GM23338 (cell line): ENCODE measurements around the gene AP1G1. TPM values are rescaled to one million over a fixed set of nuclear protein-coding genes. Genes with fewer than 3 reads are reported as not detected.

Experiments used
- ATAC-seq: fragments of 200-7000 bp; cut with Tn5 transposase; 3 replicates; pipeline ENCODE4 v1.9.1; 2020
- DNase-seq: peaks from one replicate; pipeline ENCODE4 v3.0.0-alpha.2; 2015; ENCODE audit warnings: low spot score
- H2AFZ ChIP-seq: fragments of 200-600 bp; sonication (generic); 2 replicates; pipeline ENCODE4 v1.8.0; 2016; ENCODE audit warnings: antibody characterized with exemption, mild to moderate bottlenecking, moderate library complexity
- H3F3A ChIP-seq: fragments of 200-600 bp; sonication (generic); replicated peaks from 2 replicates; pipeline ENCODE4 v1.8.0; 2017; ENCODE audit warnings: antibody characterized with exemption, mixed run types, low read depth
- H3K27ac ChIP-seq: fragments of 200-600 bp; sonication (generic); 2 replicates; pipeline ENCODE4 v1.6.1; 2016; ENCODE audit warnings: low read depth
- H3K27me3 ChIP-seq: fragments of 200-600 bp; sonication (generic); 2 replicates; pipeline ENCODE4 v1.8.0; 2016; ENCODE audit warnings: mild to moderate bottlenecking, mixed run types, moderate library complexity; ENCODE audit not compliant: insufficient read depth
- H3K36me3 ChIP-seq: fragments of 200-600 bp; sonication (generic); 2 replicates; pipeline ENCODE4 v1.8.0; 2016; ENCODE audit warnings: mild to moderate bottlenecking; ENCODE audit not compliant: insufficient read depth
- H3K4me1 ChIP-seq: fragments of 200-600 bp; sonication (generic); 2 replicates; pipeline ENCODE4 v1.8.0; 2016; ENCODE audit warnings: mild to moderate bottlenecking, moderate library complexity; ENCODE audit not compliant: insufficient read depth
- H3K4me2 ChIP-seq: fragments of 200-600 bp; sonication (generic); 2 replicates; pipeline ENCODE4 v1.7.1; 2017; ENCODE audit warnings: mixed run types
- H3K4me3 ChIP-seq: fragments of 200-600 bp; sonication (generic); 2 replicates; pipeline ENCODE4 v1.6.1; 2016; ENCODE audit warnings: mixed run types
- H3K79me2 ChIP-seq: fragments of 200-600 bp; sonication (generic); replicated peaks from 2 replicates; pipeline ENCODE4 v1.8.0; 2017; ENCODE audit warnings: mild to moderate bottlenecking; ENCODE audit not compliant: insufficient read depth
- H3K9me2 ChIP-seq: fragments of 200-600 bp; sonication (generic); 2 replicates; pipeline ENCODE4 v1.8.0; 2017; ENCODE audit not compliant: insufficient read depth
- H4K20me1 ChIP-seq: fragments of 200-600 bp; sonication (generic); replicated peaks from 2 replicates; pipeline ENCODE4 v1.8.0; 2017; ENCODE audit warnings: mild to moderate bottlenecking; ENCODE audit not compliant: insufficient read depth
- H3K27ac Mint-ChIP-seq: 2 replicates; pipeline ENCODE4 v1.8.0; 2020; ENCODE audit warnings: inconsistent platforms, mild to moderate bottlenecking, moderate library complexity, mixed read lengths
- H3K27me3 Mint-ChIP-seq: 3 replicates; pipeline ENCODE4 v1.8.0; 2022; ENCODE audit warnings: low read depth, mild to moderate bottlenecking, moderate library complexity, mixed read lengths, inconsistent platforms; ENCODE audit not compliant: insufficient read depth, poor library complexity
- H3K36me3 Mint-ChIP-seq: 3 replicates; pipeline ENCODE4 v1.8.0; 2021; ENCODE audit warnings: low read depth, mild to moderate bottlenecking, inconsistent platforms, moderate library complexity, mixed read lengths
- H3K4me1 Mint-ChIP-seq: 3 replicates; pipeline ENCODE4 v1.8.0; 2020; ENCODE audit warnings: mild to moderate bottlenecking, inconsistent platforms, mixed read lengths
- H3K4me3 Mint-ChIP-seq: 3 replicates; pipeline ENCODE4 v1.8.0; 2021; ENCODE audit warnings: moderate library complexity, mild to moderate bottlenecking, inconsistent platforms, mixed read lengths
- H3K9me3 Mint-ChIP-seq: 3 replicates; pipeline ENCODE4 v1.8.0; 2020; ENCODE audit warnings: moderate library complexity, mild to moderate bottlenecking, inconsistent platforms, mixed read lengths
- CREB1 ChIP-seq: fragments of 250-450 bp; sonication (Bioruptor Pico); IDR thresholded peaks from 2 replicates; pipeline ENCODE4 v1.5.0; 2020; ENCODE audit warnings: low read depth, mild to moderate bottlenecking, moderate library complexity
- ETS1 ChIP-seq: IDR thresholded peaks from 2 replicates; pipeline ENCODE4 v1.6.1; 2016; ENCODE audit warnings: antibody characterized with exemption
- EZH2 ChIP-seq: fragments of 200-600 bp; sonication (generic); IDR thresholded peaks from one replicate; pipeline ENCODE4 v1.8.0; 2017; ENCODE audit warnings: antibody characterized with exemption, mild to moderate bottlenecking, low read depth; ENCODE audit not compliant: unreplicated experiment
- EZH2phosphoT487 ChIP-seq: fragments of 200-600 bp; sonication (generic); IDR thresholded peaks from one replicate; pipeline ENCODE4 v1.8.1; 2018; ENCODE audit warnings: antibody characterized with exemption; ENCODE audit not compliant: unreplicated experiment
- JUNB ChIP-seq: IDR thresholded peaks from one replicate; pipeline ENCODE4 v1.6.1; 2016; ENCODE audit warnings: antibody characterized with exemption; ENCODE audit not compliant: unreplicated experiment
- NANOG ChIP-seq: IDR thresholded peaks from 2 replicates; pipeline ENCODE4 v1.6.1; 2016; ENCODE audit warnings: antibody characterized with exemption, borderline replicate concordance
- POLR2AphosphoS5 ChIP-seq: IDR thresholded peaks from 2 replicates; pipeline ENCODE4 v1.6.1; 2016; ENCODE audit warnings: antibody characterized with exemption, low read depth
- STAT1 ChIP-seq: IDR thresholded peaks from one replicate; pipeline ENCODE4 v1.6.1; 2016; ENCODE audit warnings: antibody characterized with exemption; ENCODE audit not compliant: unreplicated experiment
- ZNF114 ChIP-seq: fragments of 250-450 bp; sonication (Bioruptor Pico); IDR thresholded peaks from 2 replicates; pipeline ENCODE4 v1.5.0; 2020; ENCODE audit warnings: mild to moderate bottlenecking, moderate library complexity
- ZNF331 ChIP-seq: fragments of 250-450 bp; sonication (Bioruptor Pico); IDR thresholded peaks from 2 replicates; pipeline ENCODE4 v1.5.0; 2020; ENCODE audit warnings: low read depth, mild to moderate bottlenecking, moderate library complexity
- ZNF462 ChIP-seq: fragments of 250-450 bp; sonication (Bioruptor Pico); IDR thresholded peaks from 2 replicates; pipeline ENCODE4 v1.5.0; 2020; ENCODE audit warnings: mild to moderate bottlenecking, moderate library complexity
- polyA plus RNA-seq: library from polyadenylated mRNA; unstranded; fragments of >200 nt; fragmentation: Nextera tagmentation; extraction: Ambion mirVana; gene quantifications from 2 replicates; pipeline ENCODE4 v1.2.1, GENCODE V29; 2016
- total RNA-seq: library from RNA; depleted of rRNA; stranded (reverse); fragments of >200 nt; shearing (Covaris generic); gene quantifications from 2 replicates; pipeline ENCODE4 v1.2.3, GENCODE V29; 2014

Gene AP1G1
- total and polyA plus RNA-seq, 2 experiments from 2014 or later, result 16.3 to 73.3 TPM

- DNase-seq (no peak), ATAC-seq (no peak)
- H2AFZ ChIP-seq, result no peak overlapping the region
- H3K79me2 ChIP-seq, result no peaks in the 10 kb centered on the region
- H3K27ac ChIP-seq, result no peak overlapping the region
- Mint-ChIP-seq H3K4me3 (no peak overlapping the region), H3K27me3 (peaks cover 3% of the 10 kb centered on the region), H3K36me3 (peaks cover 57% of the 10 kb centered on the region), H3K4me1 (no peaks in the 10 kb centered on the region), H3K9me3 (no peaks in the 10 kb centered on the region), H3K27ac (no peak overlapping the region)
- H3K4me1 ChIP-seq, result no peaks in the 10 kb centered on the region
- peaks cover 6% of the 10 kb centered on the region for H4K20me1 ChIP-seq
- no peaks in the 10 kb centered on the region for H3K9me2 ChIP-seq
- H3F3A ChIP-seq, result no peaks in the 10 kb centered on the region
- no peak overlapping the region for H3K4me2 ChIP-seq
- peaks cover 45% of the 10 kb centered on the region for H3K36me3 ChIP-seq
- no peak overlapping the region for H3K4me3 ChIP-seq
- TF ChIP-seq CREB1 (CRISPR knock-in tag), result no peak
- no peak for TF ChIP-seq ETS1
- TF ChIP-seq JUNB, result no peak
- no peaks in the 10 kb centered on the region for H3K27me3 ChIP-seq
Observed at GRCh38 chr16:71761097-71761496, 47.5 kb downstream of the AP1G1 start.

- H3K36me3 Mint-ChIP-seq, result peaks cover 60% of the 10 kb centered on the region
- H3K36me3 ChIP-seq, result peaks cover 55% of the 10 kb centered on the region
Observed at GRCh38 chr16:71758293-71758760, 50.3 kb downstream of the AP1G1 start.

GRCh38 chr16:71754652-71755051, 54.0 kb downstream of the AP1G1 start:
- H3K27ac Mint-ChIP-seq, result no peak overlapping the region
- no peaks in the 10 kb centered on the region for H3K4me1 ChIP-seq
- no peak overlapping the region for H3K27ac ChIP-seq
- DNase-seq, result no peak
- H4K20me1 ChIP-seq, result peaks cover 6% of the 10 kb centered on the region; the same call in 1 of the 2 replicates
- no peaks in the 10 kb centered on the region for H3K4me1 Mint-ChIP-seq
- peaks cover 40% of the 10 kb centered on the region for H3K36me3 ChIP-seq
- peaks cover 2% of the 10 kb centered on the region for H3K27me3 Mint-ChIP-seq
- H3K4me2 ChIP-seq, result no peak overlapping the region
- no peaks in the 10 kb centered on the region for H3K27me3 ChIP-seq
- no peaks in the 10 kb centered on the region; the same call in none of the 2 replicates for H3F3A ChIP-seq
- H3K4me3 Mint-ChIP-seq, result no peak overlapping the region
- no peaks in the 10 kb centered on the region for H3K9me3 Mint-ChIP-seq
- no peaks in the 10 kb centered on the region for H3K79me2 ChIP-seq
- ATAC-seq, result no peak
- H3K4me3 ChIP-seq, result no peak overlapping the region
- no peaks in the 10 kb centered on the region for H3K9me2 ChIP-seq
- H3K36me3 Mint-ChIP-seq, result peaks cover 47% of the 10 kb centered on the region
- no peak overlapping the region for H2AFZ ChIP-seq
- TF ChIP-seq STAT1 (no peak), CREB1 (CRISPR knock-in tag) (no peak), ZNF462 (CRISPR knock-in tag) (no peak), NANOG (no peak), EZH2 (no peak), EZH2phosphoT487 (no peak), POLR2AphosphoS5 (no peak), ZNF114 (CRISPR knock-in tag) (no peak)

More at GRCh38 chr16:71758293-71758760, 50.3 kb downstream of the AP1G1 start:
- Mint-ChIP-seq H3K27me3 (peaks cover 3% of the 10 kb centered on the region), H3K4me1 (no peaks in the 10 kb centered on the region), H3K4me3 (no peak overlapping the region), H3K27ac (no peak overlapping the region), H3K9me3 (no peaks in the 10 kb centered on the region)
- Histone ChIP-seq H3K79me2 (no peaks in the 10 kb centered on the region), H3K4me2 (no peak overlapping the region), H4K20me1 (peaks cover 6% of the 10 kb centered on the region; the same call in 1 of the 2 replicates), H3F3A (no peaks in the 10 kb centered on the region; the same call in 1 of the 2 replicates), H3K27me3 (no peaks in the 10 kb centered on the region), H3K4me1 (no peaks in the 10 kb centered on the region), H3K9me2 (no peaks in the 10 kb centered on the region), H2AFZ (no peak overlapping the region), H3K4me3 (no peak overlapping the region), H3K27ac (no peak overlapping the region)
- no peak for DNase-seq
- TF ChIP-seq EZH2 (no peak), ZNF331 (CRISPR knock-in tag) (no peak), STAT1 (no peak), POLR2AphosphoS5 (no peak)
- ATAC-seq, result no peak
